HG03064 (cell line): ENCODE data around the gene YDJC.
"Not testable (repeated sequence)": the region's sequence is repeated elsewhere in the genome, so short reads cannot be mapped to it uniquely, and the experiment has no call there.

Source experiments
- ATAC-seq: cut with Tn5 transposase; IDR thresholded peaks from one replicate; pipeline ENCODE4 v1.9.1; 2021; ENCODE audit warnings: low read depth; ENCODE audit not compliant: unreplicated experiment

YDJC gene

GRCh38 chr22:21629255-21630149, at the start of gene YDJC:
Gene YDJC (minus strand): TSS chr22:21630022. CDS start chr22:21630014, 8 bp downstream.
- ATAC-seq: peak; percentile 60

- no peak for ATAC-seq
These were observed 49.6 kb upstream of the YDJC start for GRCh38 chr22:21679383-21679782.

DNA sequence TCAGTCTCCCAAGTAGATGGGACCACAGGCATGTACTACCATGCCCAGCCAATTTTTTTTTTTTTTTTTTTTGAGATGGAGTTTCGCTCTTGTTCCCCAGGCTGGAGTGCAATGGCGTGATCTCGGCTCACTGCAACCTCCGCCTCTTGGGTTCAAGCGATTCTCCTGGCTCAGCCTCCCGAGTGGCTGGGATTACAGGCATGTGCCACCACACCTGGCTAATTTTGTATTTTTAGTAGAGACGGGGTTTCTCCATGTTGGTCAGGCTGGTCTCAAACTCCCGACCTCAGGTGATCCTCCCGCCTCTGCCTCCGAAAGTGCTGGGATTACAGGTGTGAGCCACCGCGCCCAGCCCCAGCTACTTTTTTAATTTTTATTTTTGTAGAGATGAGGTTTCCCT, 49.0 kb upstream of the YDJC start:
- not testable (repeated sequence) for ATAC-seq

GRCh38 chr22:21677606-21678443, 48.0 kb upstream of the YDJC start:
- no peak for ATAC-seq

DNA sequence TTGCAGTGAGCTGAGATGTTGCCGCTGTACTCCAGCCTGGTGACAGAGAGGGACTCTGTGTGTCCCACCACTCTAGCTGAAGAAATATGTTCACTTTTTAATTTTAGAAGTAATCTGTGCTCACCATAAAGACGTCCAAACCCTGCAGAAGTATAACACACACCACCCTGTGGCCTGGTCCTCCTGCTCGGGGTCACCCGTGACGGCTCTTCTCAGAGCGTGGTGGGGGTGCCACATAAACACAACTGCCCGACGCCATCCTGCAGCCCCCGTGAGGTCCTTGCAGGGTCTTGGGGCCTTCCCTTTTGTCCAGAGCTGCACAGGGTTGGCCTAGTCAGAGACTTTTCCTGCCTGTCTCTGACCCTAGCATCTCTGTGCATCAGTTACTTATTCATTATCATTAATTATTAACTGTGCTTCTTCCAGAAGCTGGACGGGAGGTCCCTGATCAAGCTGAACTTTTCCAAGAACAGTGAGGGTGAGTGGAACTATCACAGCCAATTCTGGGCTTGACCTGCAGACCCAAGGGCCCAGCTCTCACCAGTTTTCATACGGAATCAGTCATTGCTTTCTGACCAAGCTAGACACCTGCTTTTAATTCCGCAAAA, 44.9 kb upstream of the YDJC start:
- no peak for ATAC-seq

GRCh38 chr22:21673534-21674321, 43.9 kb upstream of the YDJC start:
- no peak for ATAC-seq

DNA sequence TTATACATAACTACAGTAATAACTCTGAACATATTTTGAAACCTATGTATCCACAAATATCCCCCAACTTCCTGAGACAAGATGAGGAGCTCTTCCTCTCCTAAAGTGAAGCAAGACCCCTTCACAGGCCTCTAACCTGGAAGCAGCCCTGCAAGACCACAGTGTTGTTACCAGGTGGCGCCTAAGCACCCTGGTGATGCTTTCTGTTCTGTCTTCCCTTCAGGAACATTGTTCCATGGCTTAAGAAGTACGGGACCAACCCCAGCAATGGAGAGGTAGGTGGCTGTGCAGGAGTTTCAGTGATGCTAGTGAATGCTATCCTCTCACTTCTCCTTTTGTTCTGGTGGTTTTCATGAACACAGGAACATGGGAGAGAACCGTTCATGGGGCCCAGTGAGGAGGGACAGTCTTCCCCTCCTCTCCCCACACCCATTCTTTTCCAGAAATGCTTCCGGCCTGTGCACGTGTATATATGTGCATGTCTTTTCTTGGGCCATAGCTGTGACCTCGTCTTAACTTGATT, 42.3 kb upstream of the YDJC start:
- no peak for ATAC-seq

- ATAC-seq: no peak
These were observed 39.2 kb upstream of the YDJC start for GRCh38 chr22:21669026-21669425.

DNA sequence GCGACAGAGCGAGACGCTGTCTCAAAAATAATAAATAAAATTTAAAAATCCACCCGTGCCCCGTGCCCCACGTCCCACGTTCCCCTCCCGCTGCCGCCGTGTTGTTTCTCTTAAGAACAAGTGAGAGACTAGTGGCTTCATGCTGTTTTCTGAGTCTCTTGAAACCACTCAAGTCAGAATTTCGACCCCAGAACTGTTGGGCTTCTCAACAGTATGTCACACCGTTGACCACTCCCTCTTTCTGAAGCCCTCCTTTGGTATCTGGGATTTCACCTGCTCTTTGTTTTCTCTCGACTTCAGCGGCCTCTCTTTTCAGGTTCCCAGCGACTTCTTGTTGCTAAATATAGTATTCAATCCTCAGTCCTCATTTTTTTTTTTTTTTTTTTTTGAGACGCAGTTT, 37.0 kb upstream of the YDJC start:
- no peak for ATAC-seq

DNA sequence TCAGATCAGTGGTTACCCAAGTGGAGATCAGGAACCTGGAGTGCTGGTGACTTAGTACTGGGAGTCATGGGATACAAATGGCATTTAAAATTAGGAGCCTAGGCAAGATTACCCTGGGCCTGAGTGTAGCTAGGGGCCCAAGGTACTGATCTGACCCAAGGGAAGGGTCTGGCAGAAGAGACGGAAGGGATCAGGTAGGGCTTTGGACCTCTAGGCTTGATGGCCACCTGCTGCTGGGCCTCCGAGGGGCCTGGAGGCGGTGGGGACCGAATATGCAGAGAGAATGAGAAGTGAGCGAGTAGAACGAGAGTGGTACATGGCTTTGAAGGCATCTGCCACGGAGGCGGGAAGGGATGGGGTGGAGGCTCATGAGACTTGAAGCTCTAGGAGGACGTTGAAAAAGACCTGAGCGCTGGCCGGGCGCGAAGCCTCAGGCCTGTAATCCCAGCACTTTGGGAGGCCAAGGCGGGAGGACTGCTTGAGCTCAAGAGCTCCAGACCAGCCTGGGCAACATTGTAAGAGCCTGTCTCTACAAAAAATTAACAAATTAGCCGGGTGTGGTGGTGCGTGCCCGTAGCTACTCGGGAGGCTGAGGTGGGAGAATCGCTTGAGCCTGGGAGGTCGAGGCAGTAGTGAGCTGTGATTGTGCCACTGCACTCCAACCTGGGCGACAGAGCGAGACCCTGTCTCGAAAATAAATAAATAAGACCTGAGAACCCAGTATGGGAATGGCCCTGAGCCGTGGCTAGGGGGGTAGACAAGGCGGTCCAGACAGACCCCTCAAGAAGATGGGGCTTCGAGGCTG, 35.4 kb upstream of the YDJC start:
- no peak for ATAC-seq

DNA sequence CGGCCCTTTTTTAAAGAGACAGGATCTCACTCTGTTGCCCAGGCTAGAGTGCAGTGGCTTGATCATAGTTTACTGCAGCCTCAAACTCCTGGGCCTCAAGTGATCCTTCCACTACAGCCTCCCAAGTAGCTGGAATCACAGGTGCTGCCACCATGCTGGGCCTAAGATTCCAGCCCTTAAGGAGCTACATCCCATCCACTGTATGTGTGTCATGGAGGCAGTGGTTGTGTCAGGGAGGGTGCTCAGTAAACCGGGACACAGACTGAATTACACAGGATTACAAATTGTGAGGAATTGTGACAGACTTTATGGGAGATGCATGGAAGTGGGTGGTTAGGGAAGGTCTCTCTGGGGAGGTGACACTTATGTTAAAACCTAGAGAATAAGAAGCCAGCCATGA, 33.9 kb upstream of the YDJC start:
- no peak for ATAC-seq

GRCh38 chr22:21661991-21662390, 32.2 kb upstream of the YDJC start:
- ATAC-seq: no peak

GRCh38 chr22:21660904-21661303, 31.1 kb upstream of the YDJC start:
- ATAC-seq: no peak

DNA sequence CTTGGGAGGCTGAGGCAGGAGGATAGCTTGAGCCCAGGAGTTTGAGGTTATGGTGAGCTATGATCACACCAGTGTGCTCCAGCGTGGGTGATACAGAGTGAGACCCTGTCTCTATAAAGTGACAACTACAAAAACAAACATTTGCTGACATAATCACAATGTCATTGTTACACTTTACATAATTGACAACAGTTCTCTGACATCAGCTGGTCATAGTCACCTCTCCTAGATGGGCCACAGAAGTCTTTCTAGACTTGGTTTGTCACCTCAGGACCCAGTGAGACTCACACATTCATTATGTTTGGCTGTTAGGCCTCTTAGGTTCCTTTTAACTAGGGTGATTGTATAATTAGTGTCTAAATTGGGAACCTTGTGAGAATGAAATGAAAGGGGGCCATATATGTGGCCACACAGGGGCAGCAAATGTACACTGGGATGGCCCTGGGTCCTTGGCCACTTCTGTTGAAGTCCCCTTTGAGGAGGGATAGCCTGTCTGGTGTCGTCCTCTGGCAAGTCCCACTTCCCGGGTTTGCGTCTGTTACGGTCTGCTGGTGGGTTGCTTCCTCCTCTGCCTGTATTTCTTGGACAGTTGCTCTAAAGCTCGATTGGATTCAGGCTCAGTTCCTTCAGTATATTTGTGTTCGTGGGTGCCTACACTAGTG, 30.2 kb upstream of the YDJC start:
- no peak for ATAC-seq

- peak; percentile 60 for ATAC-seq
These were observed 27.7 kb upstream of the YDJC start for GRCh38 chr22:21657360-21658032.

GRCh38 chr22:21657020-21657359, 27.2 kb upstream of the YDJC start:
- ATAC-seq: no peak

DNA sequence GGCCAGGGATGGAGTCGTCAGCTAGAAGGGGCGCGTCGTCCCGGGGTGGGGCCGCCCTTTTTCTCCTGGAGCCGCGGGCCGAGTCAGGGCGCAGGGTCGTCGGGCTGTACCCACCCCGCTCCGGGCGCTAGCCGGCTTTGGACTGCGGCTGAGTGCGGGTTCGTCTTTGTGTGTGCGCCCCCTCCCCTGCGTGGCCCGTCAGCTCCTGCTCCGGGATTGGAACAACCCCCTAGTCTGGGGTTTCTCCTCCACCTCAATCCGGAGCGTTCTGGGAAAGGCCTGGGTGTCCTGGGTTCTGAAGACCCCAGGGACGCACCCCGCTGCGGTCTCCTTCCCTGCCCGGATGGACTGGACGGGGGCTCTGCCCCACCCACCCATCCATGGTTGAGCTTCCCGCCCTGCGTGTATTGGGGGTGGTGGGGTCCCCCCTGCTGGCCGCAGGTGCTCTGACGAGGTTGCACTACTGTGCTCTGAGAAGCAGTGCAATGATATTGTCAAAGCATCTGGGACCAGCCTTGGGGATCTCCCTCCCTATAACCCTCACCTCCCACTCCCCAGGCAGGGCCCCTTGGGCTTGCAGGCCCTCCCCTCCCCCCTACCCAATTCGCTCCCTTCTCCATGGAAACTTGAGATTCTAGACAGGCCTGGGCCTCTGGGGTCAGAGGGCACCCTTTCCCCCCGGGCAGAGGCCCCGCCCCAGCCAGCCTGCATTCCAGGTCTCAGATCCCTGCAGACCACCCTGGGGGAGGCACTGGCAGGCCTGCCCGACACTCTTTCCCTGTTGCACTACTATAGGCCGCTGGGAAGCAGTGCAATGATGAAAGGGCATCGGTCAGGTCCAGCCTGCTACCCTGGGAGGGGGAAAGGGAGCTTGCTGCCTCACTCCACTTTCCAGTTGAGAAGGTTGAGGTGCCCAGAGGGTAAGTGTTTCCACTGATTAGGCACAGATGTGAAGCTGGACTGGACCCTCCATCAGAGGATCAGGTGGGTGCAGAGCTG, 23.0 kb upstream of the YDJC start:
- ATAC-seq: peak; percentile 9
